Peyer's patch (tissue), 4 donors: ENCODE measurements around the gene PRAC1.

Experiments
- CTCF ChIP-seq, 6 experiments: fragments of 450-650 bp in 4 of 6; fragments of 200-600 bp in 2 of 6; sonication (generic) in 1 of 6; IDR thresholded peaks; one replicate each; pipeline ENCODE4 v1.5.1; 2017 to 2019; ENCODE audit warnings: antibody characterized with exemption in 6 of 6, mild to moderate bottlenecking in 3 of 6, moderate library complexity in 1 of 6
- POLR2A ChIP-seq, 2 donors: fragments of 450-650 bp; IDR thresholded peaks; one replicate each; pipeline ENCODE4 v1.5.1; 2017; ENCODE audit warnings: antibody characterized with exemption in 2 of 2, mild to moderate bottlenecking in 2 of 2, moderate library complexity in 2 of 2

DNA sequence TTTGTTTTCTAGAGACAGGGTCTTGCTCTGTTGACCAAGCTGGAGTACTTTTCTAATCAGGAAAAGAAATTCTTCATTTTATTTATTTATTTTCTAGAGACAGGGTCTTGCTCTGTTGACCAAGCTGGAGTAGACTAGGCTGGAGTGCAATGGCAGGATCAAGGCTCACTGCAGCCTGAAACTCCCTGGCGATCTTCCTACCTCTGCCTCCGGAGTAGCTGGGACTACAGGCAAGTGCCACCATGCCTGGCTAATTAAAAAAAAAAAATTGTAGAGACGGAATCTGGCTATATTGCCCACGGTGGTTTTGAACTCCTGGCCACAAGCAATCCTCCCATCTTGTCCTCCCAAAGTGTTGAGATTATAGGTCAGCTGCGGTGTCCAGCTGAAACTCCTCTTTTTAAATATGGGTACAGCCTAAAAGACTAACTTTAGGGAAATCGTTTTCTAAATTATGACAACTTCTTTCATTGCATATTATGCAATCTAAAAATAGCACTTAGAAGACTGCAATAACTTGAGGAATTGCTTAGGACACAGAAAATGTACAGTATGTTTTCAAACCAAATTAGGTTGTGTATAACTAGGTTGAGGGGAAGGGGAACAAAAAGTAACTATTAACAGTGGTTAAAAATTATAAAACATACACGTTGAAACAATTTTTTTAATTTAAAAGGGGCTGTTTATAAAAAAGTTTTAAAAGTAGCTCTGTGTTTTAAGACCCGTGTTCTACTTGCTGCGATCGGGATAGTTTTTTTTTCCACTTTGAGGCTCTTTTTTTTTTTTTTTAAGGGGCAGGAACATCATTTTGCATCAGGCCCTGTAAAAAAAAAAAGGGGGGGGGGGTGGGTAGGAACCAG lies 4.7 kb downstream of the PRAC1 start:
- TF ChIP-seq CTCF (IDR thresholded peaks at IDR 0.05), result no peak
- no peak for TF ChIP-seq POLR2A (IDR thresholded peaks at IDR 0.05)
